Gastroesophageal sphincter (tissue), 4 donors: Measurements from ENCODE around the gene THEM5. TPM values are rescaled to one million over a fixed set of nuclear protein-coding genes. Genes with fewer than 3 reads are reported as not detected.

Experiments
- ATAC-seq: fragments of 150-250 bp; one replicate; pipeline ENCODE4 v1.9.1; 2016; ENCODE audit warnings: mild to moderate bottlenecking, moderate library complexity
- H3K27ac ChIP-seq, 4 donors: fragments of 200-600 bp; sonication (generic) in 3 of 4; 1 replicate in 3 of 4; 2 replicates in 1 of 4; pipeline ENCODE4 v1.5.1; 2016 to 2019
- H3K27me3 ChIP-seq: fragments of 200-600 bp; sonication (generic); one replicate; pipeline ENCODE4 v1.5.1; 2019
- H3K36me3 ChIP-seq, 2 donors: fragments of 200-600 bp; sonication (generic); one replicate each; pipeline ENCODE4 v1.5.1; 2019; ENCODE audit warnings: control low read depth in 1 of 2
- H3K4me1 ChIP-seq, 3 donors: fragments of 200-600 bp; sonication (generic); 1 replicate in 2 of 3; 2 replicates in 1 of 3; pipeline ENCODE4 v1.5.1; 2016 to 2019; ENCODE audit warnings: control low read depth in 2 of 3
- H3K4me3 ChIP-seq, 2 donors: fragments of 200-600 bp; sonication (generic); one replicate each; pipeline ENCODE4 v1.5.1; 2019; ENCODE audit warnings: mild to moderate bottlenecking in 1 of 2, moderate library complexity in 1 of 2
- H3K9me3 ChIP-seq, 3 donors: fragments of 200-600 bp; sonication (generic); one replicate each; pipeline ENCODE4 v1.5.1; 2017 to 2019; ENCODE audit warnings: control low read depth in 2 of 3
- CTCF ChIP-seq, 4 experiments: fragments of 200-600 bp in 2 of 4; fragments of 450-650 bp in 2 of 4; sonication (generic) in 1 of 4; IDR thresholded peaks; one replicate each; pipeline ENCODE4 v1.5.1; 2017 to 2019; ENCODE audit warnings: antibody characterized with exemption in 4 of 4, mild to moderate bottlenecking in 2 of 4, moderate library complexity in 2 of 4
- EP300 ChIP-seq: sonication (generic); formaldehyde crosslinking; IDR thresholded peaks from one replicate; pipeline ENCODE4 v1.6.1; 2017; ENCODE audit warnings: antibody characterized with exemption, mild to moderate bottlenecking
- POLR2A ChIP-seq, 2 donors: fragments of 450-650 bp; IDR thresholded peaks; one replicate each; pipeline ENCODE4 v1.6.1; 2017; ENCODE audit warnings: antibody characterized with exemption in 2 of 2, mild to moderate bottlenecking in 2 of 2, moderate library complexity in 1 of 2
- POLR2AphosphoS5 ChIP-seq: sonication (generic); formaldehyde crosslinking; IDR thresholded peaks from one replicate; pipeline ENCODE4 v1.6.1; 2017; ENCODE audit warnings: antibody characterized with exemption
- WGBS, 2 donors: methylation state at CpG; one replicate each; pipeline ENCODE4 v1.1.5; 2018; ENCODE audit warnings: low coverage in 1 of 2; 5-methylcytosine and 5-hydroxymethylcytosine counted together
- total RNA-seq, 4 donors: library from RNA; depleted of rRNA; stranded (reverse); fragments of >200 nt; gene quantifications; one replicate each; pipeline ENCODE4 v1.1.0, GENCODE V29; 2016

Gene THEM5
- total RNA-seq, 4 donors from 2014 or later, result not detected

- no peaks in the 10 kb centered on the region for H3K4me1 ChIP-seq
- WGBS, 2 donors, result 93 to 100% methylated on average over 1 of the region's 1 CpG
- H3K9me3 ChIP-seq, result no peaks in the 10 kb centered on the region
- H3K27me3 ChIP-seq, result peaks cover 9% of the 10 kb centered on the region
- no peak overlapping the region for H3K27ac ChIP-seq
- H3K4me3 ChIP-seq, result no peak overlapping the region
- ATAC-seq, result no peak
- H3K36me3 ChIP-seq, result no peaks in the 10 kb centered on the region
- TF ChIP-seq CTCF (IDR thresholded peaks at IDR 0.05), result no peak
- no peak for TF ChIP-seq POLR2AphosphoS5
- no peak for TF ChIP-seq POLR2A (IDR thresholded peaks at IDR 0.05)
- TF ChIP-seq EP300, result no peak
Measured at GRCh38 chr1:151809985-151810556, 43.4 kb downstream of the THEM5 start.

- peaks cover 10% of the 10 kb centered on the region for H3K27me3 ChIP-seq
- H3K36me3 ChIP-seq, result no peaks in the 10 kb centered on the region
- H3K27ac ChIP-seq, result no peak overlapping the region
- H3K4me3 ChIP-seq, result no peak overlapping the region
- no peaks in the 10 kb centered on the region for H3K9me3 ChIP-seq
- no peaks in the 10 kb centered on the region for H3K4me1 ChIP-seq
- WGBS, 2 donors, result 38 to 68% methylated on average over 2 to 7 of the region's 8 CpGs
- TF ChIP-seq POLR2AphosphoS5 (no peak), EP300 (no peak), CTCF (IDR thresholded peaks at IDR 0.05) (no peak), POLR2A (IDR thresholded peaks at IDR 0.05) (no peak)
- no peak for ATAC-seq
Measured at GRCh38 chr1:151809290-151809984, 44.1 kb downstream of the THEM5 start.

GRCh38 chr1:151807766-151808165 is 45.7 kb downstream of the THEM5 start:
- no CpG with 5 or more reads among the region's 1 CpG for WGBS, 2 donors

GRCh38 chr1:151807131-151807530 is 46.4 kb downstream of the THEM5 start:
- Histone ChIP-seq H3K4me1 (no peaks in the 10 kb centered on the region), H3K27ac (no peak overlapping the region), H3K27me3 (peaks cover 32% of the 10 kb centered on the region), H3K4me3 (no peak overlapping the region), H3K36me3 (no peaks in the 10 kb centered on the region), H3K9me3 (no peaks in the 10 kb centered on the region)
- no peak for TF ChIP-seq EP300
- TF ChIP-seq CTCF (IDR thresholded peaks at IDR 0.05), result no peak
- TF ChIP-seq POLR2A (IDR thresholded peaks at IDR 0.05), result no peak
- TF ChIP-seq POLR2AphosphoS5, result no peak
- ATAC-seq, result no peak
- WGBS, 2 donors, result no CpG with 5 or more reads among the region's 5 CpGs

More at GRCh38 chr1:151807766-151808165, 45.7 kb downstream of the THEM5 start:
- no peak overlapping the region for H3K27ac ChIP-seq
- no peaks in the 10 kb centered on the region for H3K9me3 ChIP-seq
- no peaks in the 10 kb centered on the region for H3K36me3 ChIP-seq
- no peaks in the 10 kb centered on the region for H3K4me1 ChIP-seq
- H3K27me3 ChIP-seq, result peaks cover 25% of the 10 kb centered on the region
- ATAC-seq, result no peak
- TF ChIP-seq POLR2A (IDR thresholded peaks at IDR 0.05) (no peak), CTCF (IDR thresholded peaks at IDR 0.05) (no peak), EP300 (no peak), POLR2AphosphoS5 (no peak)
- no peak overlapping the region for H3K4me3 ChIP-seq

- peaks cover 41% of the 10 kb centered on the region for H3K27me3 ChIP-seq
- H3K9me3 ChIP-seq, result no peaks in the 10 kb centered on the region
- no peak overlapping the region for H3K4me3 ChIP-seq
- ATAC-seq, result no peak
- TF ChIP-seq POLR2AphosphoS5 (no peak), EP300 (no peak), POLR2A (IDR thresholded peaks at IDR 0.05) (no peak), CTCF (IDR thresholded peaks at IDR 0.05) (no peak)
- WGBS, 2 donors, result 40 to 90% methylated on average over 1 to 2 of the region's 7 CpGs
- no peak overlapping the region for H3K27ac ChIP-seq
- no peaks in the 10 kb centered on the region for H3K4me1 ChIP-seq
- no peaks in the 10 kb centered on the region for H3K36me3 ChIP-seq
Measured at GRCh38 chr1:151806170-151806569, 47.3 kb downstream of the THEM5 start.
